NB4 (cell line): ENCODE results near the gene GYPB.
"Not testable (repeated sequence)": the region's sequence is repeated elsewhere in the genome, so short reads cannot be mapped to it uniquely, and the experiment has no call there.

Source experiments
- DNase-seq: peaks from one replicate; pipeline ENCODE4 v3.0.0; 2010; ENCODE audit warnings: low read depth
- H3K4me3 ChIP-seq: one replicate; pipeline ENCODE4 v1.5.1; 2011; ENCODE audit warnings: mild to moderate bottlenecking, low read depth, low read length, moderate library complexity
- MYC ChIP-seq: IDR thresholded peaks from 2 replicates; pipeline ENCODE4 v1.6.1; 2011; ENCODE audit warnings: low read depth, low read length
- POLR2A ChIP-seq: IDR thresholded peaks from 2 replicates; pipeline ENCODE4 v1.6.1; 2011; ENCODE audit warnings: mild to moderate bottlenecking; ENCODE audit not compliant: insufficient read length; ENCODE audit errors: extremely low read depth
- TF ChIP-seq, protein P1 (sequence below): IDR thresholded peaks from one replicate; pipeline ENCODE4 v1.5.1; 2012; ENCODE audit warnings: low read depth, low read length
- TF ChIP-seq, protein P2 (sequence below): IDR thresholded peaks from 2 replicates; pipeline ENCODE4 v1.6.1; 2011; ENCODE audit warnings: low read depth, low read length

GYPB gene

DNA sequence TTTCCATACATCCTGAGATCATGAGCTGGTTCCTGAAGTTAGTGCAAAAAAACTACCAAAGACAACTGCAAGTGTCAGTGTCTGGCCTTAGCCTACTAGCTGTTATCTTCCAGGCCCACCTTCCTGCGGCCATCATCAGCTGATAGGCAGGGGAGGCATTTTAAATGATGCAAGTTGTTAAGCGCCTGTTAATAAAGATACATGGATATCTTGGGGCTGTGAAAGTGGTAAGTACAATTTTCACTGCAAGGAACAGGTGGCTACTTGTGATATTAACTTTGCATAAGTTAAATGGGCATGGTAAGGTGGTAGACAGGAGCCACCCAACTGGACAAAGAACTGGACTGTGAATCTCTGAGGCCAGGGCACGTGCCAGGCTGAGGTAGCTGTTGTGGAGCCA lies at the start of gene GYPB:
GYPB (minus strand) TSS at position 104 of the 400 bp plus-strand sequence; CDS start at position 11, 93 bp downstream.
- DNase-seq, H3K4me3 ChIP-seq: not testable (repeated sequence)

DNA sequence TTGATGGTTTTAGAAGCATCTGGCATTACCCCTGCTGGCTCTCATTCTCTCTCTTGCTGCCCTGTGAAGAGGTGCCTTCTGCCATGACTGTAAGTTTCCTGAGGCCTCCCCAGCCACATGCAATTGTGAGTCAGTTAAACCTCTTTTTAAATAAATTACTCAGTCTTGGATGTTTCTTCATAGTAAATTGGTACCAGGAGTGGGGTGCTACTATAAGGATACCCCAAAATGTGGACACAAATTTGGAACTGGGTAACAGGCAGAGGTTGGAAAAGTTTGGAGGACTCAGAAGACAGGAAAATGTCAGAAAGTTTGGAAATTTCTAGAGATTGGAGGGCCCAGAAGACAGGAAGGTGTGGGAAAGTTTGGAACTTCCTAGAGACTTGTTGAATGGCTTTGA lies 42.4 kb upstream of the GYPB start:
- not testable (repeated sequence) for H3K4me3 ChIP-seq, DNase-seq

DNA sequence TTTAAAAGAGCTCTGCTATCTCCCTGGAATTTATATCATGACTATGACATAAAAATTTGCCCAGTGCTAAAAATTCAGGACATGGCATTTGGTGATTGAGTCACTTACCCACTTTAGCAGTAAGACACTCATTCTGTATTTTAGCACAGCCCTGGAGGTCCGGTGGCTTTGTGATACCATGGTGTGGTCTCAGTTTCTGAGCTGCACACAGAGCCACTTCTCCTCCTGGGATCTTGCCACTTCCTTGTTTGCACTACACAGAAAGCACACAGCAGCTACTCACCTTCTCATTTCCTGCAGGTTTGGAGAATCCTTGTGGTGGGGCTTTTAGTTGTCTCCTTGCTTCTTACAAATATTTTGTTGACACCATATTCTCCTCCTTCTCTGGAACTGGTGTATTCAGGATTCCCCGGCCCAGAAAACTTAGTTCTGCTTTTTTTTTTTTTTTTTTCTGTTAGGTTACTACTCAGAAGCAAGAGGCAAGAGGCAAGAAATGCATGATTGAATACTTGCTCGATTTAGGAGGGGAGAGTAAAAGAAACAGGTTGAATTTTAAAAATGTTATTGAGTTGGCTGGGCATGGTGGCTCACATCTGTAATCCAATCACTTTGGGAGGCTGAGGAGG lies 41.2 kb upstream of the GYPB start:
- DNase-seq, H3K4me3 ChIP-seq: not testable (repeated sequence)

DNA sequence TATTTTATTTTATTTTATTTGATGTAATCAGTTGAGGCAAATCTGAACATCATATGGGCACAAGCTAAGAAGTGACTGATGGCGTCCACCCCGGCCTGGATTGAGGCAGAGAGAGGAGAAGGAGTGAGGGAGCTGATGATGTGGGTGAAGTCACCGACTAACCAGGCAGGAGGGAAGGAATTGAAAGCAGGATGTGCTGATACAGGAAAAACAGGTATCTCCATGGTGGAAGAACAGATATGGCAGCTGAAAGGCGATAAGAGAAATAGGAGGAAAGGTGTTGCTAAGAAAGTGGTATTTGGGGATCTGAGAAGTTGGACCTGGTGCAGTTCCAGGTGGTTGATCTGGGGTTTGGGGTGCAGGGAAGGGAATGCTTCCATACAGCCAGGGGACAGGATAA lies 37.6 kb upstream of the GYPB start:
- H3K4me3 ChIP-seq, result no peak overlapping the region
- TF ChIP-seq, protein P1, sequence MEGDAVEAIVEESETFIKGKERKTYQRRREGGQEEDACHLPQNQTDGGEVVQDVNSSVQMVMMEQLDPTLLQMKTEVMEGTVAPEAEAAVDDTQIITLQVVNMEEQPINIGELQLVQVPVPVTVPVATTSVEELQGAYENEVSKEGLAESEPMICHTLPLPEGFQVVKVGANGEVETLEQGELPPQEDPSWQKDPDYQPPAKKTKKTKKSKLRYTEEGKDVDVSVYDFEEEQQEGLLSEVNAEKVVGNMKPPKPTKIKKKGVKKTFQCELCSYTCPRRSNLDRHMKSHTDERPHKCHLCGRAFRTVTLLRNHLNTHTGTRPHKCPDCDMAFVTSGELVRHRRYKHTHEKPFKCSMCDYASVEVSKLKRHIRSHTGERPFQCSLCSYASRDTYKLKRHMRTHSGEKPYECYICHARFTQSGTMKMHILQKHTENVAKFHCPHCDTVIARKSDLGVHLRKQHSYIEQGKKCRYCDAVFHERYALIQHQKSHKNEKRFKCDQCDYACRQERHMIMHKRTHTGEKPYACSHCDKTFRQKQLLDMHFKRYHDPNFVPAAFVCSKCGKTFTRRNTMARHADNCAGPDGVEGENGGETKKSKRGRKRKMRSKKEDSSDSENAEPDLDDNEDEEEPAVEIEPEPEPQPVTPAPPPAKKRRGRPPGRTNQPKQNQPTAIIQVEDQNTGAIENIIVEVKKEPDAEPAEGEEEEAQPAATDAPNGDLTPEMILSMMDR, result no peak
- TF ChIP-seq POLR2A, result no peak
- TF ChIP-seq MYC, result no peak
- TF ChIP-seq, protein P2, sequence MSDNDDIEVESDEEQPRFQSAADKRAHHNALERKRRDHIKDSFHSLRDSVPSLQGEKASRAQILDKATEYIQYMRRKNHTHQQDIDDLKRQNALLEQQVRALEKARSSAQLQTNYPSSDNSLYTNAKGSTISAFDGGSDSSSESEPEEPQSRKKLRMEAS, result no peak
- no peak for DNase-seq

DNA sequence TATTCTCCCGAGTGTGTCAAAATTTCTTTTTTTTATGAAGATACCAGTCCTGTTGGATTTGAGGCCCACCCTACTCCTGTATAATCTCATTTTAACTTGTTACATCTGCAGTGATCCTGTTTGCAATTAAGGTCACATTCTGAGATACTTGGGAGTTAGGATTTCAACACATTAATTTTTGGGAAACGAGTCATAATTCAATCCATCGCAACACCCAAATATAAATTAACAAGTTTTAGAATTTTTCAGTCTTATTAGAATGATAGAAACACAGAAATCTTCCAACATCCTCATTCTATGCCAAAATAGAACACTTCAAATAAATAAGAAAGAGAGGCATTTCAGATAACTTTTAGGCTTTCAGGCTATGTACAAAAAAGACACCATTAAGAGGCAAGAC lies 36.2 kb upstream of the GYPB start:
- H3K4me3 ChIP-seq, DNase-seq: not testable (repeated sequence)

DNA sequence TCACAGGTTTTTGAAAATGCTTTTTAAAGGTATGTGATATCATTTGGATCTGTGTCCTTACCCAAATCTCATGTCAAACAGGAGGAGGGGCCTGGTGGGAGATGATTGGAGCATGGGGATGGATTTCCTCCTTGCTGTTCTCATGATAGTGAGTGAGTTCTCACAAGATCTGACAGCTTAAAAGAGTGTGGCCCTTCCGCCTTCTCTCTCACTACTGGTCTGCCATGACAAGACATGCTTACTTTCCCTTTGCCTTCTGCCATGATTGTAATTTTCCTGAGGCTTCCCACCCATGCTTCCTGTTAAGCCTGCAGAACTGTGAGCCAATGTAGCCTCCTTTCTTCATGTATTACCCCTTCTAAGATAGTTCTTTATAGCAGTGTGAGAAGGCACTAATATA lies 32.3 kb upstream of the GYPB start:
- DNase-seq, H3K4me3 ChIP-seq: not testable (repeated sequence)

DNA sequence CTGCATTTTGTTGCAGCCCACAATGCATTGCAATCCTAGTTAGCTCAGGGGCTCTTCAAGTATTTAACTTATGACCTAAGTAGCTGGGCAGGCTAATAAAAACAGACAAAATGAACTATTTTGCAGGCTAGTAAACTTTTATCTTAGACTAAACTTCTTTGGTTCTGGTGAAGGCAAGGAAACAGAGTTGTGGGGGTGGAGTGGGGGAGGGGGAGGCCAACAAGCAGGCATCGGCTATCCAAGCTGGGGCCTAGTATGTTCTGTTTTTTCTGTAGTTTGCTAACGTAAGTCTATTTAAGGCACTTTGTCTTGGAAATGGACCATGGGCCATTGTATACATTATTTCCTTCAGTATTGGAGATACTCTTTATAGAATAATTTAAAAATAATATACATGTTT lies 31.5 kb upstream of the GYPB start:
- DNase-seq, H3K4me3 ChIP-seq: not testable (repeated sequence)

DNA sequence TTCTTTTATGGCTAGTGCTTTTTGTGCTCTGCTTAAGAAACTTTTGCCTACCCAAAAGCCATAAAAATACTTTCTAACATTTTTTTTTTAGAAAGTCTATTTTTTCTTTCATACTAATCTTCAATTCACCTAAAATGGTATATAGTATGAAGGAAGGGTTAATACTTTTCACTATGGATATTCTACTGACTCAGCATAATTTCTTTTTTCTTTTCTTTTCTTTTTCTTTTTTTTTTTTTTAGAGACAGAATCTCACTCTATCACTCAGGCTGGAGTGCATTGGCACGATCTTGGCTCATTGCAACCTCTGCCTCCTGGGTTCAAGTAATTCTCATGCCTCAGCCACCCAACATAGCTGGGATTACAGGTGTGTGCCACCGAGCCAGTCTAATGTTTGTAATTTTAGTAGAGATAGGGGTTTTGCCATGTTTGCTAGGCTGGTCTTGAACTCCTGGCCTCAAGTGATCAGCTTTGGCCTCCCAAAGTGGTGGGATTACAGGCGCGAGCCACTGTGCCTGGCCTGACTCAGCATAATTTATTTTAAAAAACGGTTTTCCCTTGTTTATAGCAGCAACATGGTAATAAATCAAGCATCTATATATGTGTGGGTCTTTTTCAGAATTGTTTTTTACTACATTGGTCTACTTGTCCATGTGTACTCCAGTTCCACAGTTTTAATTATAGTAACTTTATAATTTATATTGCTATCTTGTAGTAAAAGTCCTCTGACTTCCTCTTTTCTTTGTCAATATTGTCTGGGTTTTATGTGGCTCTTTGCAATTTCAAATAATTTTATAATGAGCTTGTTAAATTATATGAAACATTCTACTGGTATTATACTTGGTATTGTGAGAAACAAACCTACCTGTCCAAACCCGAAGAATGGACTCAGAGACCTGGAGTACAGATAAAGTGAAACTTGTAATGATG lies 30.6 kb upstream of the GYPB start:
- DNase-seq, H3K4me3 ChIP-seq: not testable (repeated sequence)

DNA sequence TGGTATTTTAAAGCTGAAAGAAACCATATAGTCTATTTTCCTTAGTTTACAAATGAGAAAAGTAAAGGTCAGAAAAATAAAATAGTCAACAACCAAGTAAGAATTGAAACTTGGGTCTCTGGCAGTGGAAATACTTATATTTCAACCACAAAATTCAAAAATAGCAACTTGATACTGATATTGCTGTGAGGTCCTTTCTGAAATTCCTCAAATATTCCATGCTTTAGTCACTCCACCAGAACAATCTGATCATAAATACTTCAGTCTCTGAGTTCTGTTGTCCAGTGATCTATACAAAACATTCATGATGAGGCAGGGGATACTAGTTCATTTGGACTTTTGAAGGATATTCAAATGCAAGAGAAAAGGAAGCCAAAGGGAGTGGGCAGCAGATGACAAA lies 25.8 kb upstream of the GYPB start:
- not testable (repeated sequence) for DNase-seq

DNA sequence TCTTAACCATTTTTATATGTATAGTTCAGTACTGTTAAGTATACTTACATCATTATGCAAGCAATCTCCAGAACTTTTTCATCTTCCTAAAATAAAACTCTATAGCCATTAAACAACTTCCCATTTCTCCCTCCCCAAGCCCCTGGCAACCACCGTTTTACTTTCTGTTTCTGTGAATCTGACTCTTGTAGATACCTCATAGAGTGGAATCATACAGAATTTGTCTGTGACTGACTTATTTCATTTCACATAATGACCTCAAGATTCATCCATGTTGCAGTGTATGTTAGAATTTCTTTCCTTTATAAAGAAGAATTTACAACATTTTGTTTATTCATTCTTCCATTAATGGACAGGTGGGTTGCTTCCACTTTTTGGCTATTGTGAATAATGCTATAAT lies 13.4 kb upstream of the GYPB start:
- H3K4me3 ChIP-seq, DNase-seq: not testable (repeated sequence)

More for the DNA sequence above, 25.8 kb upstream of the GYPB start:
- not testable (repeated sequence) for H3K4me3 ChIP-seq

DNA sequence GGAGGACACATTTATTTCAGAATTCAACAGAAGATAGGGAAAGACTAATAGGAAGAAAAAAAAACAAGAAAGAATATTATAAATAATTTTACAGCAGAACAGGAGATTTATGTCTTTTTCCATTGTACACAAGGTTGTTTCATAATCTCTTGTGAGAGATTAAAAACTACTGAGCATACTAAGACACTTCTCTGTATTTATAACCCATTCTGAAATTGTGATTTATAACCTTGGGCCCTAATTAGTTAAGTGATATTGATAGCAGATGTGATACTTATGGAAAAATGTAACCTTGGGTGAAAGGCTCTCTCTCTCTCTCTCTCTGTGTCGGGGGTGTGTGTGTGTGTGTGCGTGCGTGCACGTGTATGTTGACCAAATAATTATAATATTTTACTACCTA lies 12.7 kb upstream of the GYPB start:
- DNase-seq, H3K4me3 ChIP-seq: not testable (repeated sequence)

DNA sequence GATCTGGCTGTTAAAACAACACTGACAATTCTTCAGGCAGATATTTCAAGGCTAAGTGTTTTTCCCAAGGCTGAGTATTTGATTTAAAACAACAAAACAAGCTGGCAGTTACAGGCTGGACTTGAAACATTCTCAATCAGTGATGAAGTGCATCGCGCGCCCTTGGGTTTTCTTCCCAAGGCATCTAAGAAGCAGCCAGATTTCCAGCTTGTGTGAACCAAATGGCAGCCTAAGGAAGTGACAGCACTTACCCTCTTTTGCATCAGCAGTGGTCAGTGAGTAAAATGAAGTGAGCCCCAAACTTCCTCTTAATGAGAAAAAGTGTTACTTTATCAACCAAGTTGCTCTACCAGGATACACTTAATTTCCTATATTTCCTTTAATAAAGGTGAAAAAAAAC lies 12.2 kb upstream of the GYPB start:
- DNase-seq, H3K4me3 ChIP-seq: not testable (repeated sequence)

DNA sequence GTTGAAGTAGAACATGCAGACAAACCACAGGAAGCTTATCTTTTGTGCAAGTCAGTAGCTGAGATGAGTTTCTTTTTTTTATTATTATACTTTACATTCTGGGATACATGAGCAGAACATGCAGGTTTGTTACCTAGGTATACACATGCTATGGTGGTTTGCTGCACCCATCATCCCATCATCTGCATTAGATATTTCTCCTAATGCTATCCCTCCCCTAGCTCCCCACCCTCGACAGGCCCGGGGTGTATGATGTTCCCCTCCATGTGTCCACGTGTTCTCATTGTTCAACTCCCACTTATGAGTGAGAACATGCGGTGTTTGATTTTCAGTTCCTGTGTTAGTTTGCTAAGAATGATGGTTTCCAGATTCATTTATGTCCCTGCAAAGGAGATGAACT lies 11.5 kb upstream of the GYPB start:
- not testable (repeated sequence) for DNase-seq, H3K4me3 ChIP-seq

DNA sequence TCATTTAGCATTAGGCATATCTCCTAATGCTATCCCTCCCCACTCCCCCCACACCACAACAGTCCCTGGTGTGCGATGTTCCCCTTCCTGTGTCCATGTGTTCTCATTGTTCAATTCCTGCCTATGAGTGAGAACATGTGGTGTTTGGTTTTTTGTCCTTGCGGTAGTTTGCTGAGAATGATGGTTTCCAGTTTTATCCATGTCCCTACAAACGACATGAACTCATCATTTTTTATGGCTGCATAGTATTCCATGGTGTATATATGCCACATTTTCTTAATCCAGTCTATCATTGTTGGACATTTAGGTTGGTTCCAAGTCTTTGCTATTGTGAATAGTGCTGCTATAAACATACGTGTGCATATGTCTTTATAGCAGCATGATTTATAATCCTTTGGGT lies 7.5 kb upstream of the GYPB start:
- DNase-seq, H3K4me3 ChIP-seq: not testable (repeated sequence)

DNA sequence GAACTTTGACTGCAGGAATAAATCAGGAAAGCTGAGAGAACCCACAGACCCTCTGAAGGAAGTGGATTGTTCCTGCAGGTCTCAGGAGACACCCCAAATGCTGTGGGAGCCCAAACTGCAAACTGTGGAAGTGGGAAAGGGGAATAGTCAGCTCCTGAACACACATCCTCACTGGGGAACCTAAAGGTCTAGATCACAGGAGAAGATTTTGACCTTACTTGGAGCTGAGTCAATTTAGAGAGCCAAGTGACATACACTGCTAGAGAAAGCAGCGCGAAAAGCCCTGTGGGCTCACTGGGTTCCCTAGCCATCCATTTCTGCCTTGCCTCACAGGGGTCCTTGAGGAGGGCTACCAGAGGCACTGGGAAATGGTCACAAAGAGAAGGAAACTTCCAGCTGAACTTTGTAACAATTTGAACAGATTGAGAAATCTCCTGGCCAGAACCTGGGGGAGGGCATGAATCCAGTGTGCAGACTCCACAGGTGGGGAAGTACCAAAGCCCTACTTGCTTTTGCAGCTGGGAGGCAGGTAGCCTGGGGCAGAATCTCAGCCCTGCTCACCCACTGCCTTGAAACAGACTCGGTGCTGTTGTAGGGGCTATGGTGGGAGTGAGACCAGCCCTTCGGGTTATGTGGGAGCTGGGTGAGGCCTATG lies 5.3 kb upstream of the GYPB start:
- H3K4me3 ChIP-seq, DNase-seq: not testable (repeated sequence)

DNA sequence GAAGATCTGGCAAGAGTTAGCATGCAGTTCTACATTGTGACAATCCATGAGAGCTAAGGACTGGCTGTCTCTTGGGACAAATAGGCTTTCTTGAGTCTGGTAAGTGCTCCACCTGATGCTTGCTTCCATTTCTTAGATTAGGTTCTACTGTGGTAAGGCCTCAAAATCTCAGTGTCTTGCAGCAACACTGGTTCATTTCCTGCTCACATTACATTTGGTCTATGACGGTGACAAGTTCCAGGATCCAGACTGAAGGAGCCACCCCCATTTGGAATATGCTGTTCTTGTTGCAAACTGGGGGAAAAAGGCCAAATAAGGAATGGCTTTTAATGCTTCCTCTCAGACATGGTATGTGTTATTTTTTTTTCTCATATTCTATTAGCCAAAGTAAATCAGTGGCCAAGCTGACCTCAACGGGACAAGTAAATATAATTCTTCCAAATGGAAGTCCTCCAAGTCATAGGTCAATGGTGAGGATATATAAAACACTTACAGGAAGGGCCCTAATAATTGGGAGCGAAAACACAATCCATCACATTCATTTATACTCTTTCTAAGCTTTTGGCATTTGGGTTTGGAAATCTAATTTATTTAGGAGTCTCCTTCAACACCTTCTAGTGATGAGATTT lies 3.7 kb upstream of the GYPB start:
- not testable (repeated sequence) for DNase-seq, H3K4me3 ChIP-seq
